SK-N-SH treated with all-trans-retinoic acid at 6 μM for 48 hours (cell line): ENCODE measurements around the gene TLL2.

Experiments used
- CREB5 ChIP-seq: fragments of 250-450 bp; sonication (Bioruptor Pico); IDR thresholded peaks from 2 replicates; pipeline ENCODE4 v1.5.1; 2020; ENCODE audit warnings: low read depth, mild to moderate bottlenecking, moderate library complexity
- CSRNP3 ChIP-seq: fragments of 250-450 bp; sonication (Bioruptor Pico); IDR thresholded peaks from 2 replicates; pipeline ENCODE4 v1.5.1; 2021; ENCODE audit warnings: mild to moderate bottlenecking, moderate library complexity
- PATZ1 ChIP-seq: fragments of 250-450 bp; sonication (Bioruptor Pico); IDR thresholded peaks from 2 replicates; pipeline ENCODE4 v1.8.0; 2020; ENCODE audit warnings: mild to moderate bottlenecking, moderate library complexity, borderline replicate concordance
- ZFP3 ChIP-seq: fragments of 250-450 bp; sonication (Bioruptor Pico); IDR thresholded peaks from 2 replicates; pipeline ENCODE4 v1.5.0; 2020; ENCODE audit warnings: mild to moderate bottlenecking, moderate library complexity

GRCh38 chr10:96374639-96374984, 139.1 kb downstream of the TLL2 start:
- TF ChIP-seq PATZ1 (no peak), CREB5 (CRISPR knock-in tag) (no peak), CSRNP3 (CRISPR knock-in tag) (no peak), ZFP3 (CRISPR knock-in tag) (no peak)
